Measurements from ENCODE around the gene PANK1. TPM values are rescaled to one million over a fixed set of nuclear protein-coding genes. Genes with fewer than 3 reads are reported as not detected.

The PANK1 gene
- polyA plus RNA-seq, 1 donor from 2014 or later = 0.86 TPM

- peaks cover 0 to 1% (median 1%) of the 10 kb centered on the region in 3 donors for H3K4me1 Mint-ChIP-seq
- H3K9me3 Mint-ChIP-seq = peaks cover 0 to 10% (median 0%) of the 10 kb centered on the region in 3 donors
- no peak overlapping the region for H3K27ac Mint-ChIP-seq
- H3K36me3 Mint-ChIP-seq = peaks cover 5% of the 10 kb centered on the region
- no peaks in the 10 kb centered on the region for H3K27me3 Mint-ChIP-seq
- no peak overlapping the region for H3K4me3 Mint-ChIP-seq
Measured at GRCh38 chr10:89615824-89616223, 29.2 kb downstream of the PANK1 start.

DNA sequence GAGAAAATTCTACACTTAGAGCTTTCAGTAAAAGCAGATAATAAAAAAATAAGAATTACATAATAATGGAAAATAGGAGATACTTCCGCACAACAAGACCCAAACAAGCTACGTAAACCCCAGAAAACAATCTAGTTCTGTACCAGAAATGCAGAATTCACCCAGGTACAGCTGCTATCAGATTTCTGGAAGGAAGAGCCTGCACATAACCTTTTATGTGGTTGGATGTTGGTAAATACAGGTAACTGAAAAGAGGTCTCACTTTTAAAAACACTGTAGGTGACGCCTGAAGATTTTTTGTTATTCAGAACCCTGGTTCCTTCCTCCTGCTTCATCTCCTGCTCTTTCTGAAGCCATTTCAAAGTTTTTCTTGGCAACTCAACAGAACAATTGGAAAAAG is 29.9 kb downstream of the PANK1 start:
- no peak overlapping the region for H3K4me3 Mint-ChIP-seq
- H3K27ac Mint-ChIP-seq = no peak overlapping the region
- H3K4me1 Mint-ChIP-seq = peaks cover 0 to 3% (median 1%) of the 10 kb centered on the region in 3 donors
- H3K27me3 Mint-ChIP-seq = no peaks in the 10 kb centered on the region
- peaks cover 5% of the 10 kb centered on the region for H3K36me3 Mint-ChIP-seq
- H3K9me3 Mint-ChIP-seq = peaks cover 0 to 6% (median 0%) of the 10 kb centered on the region in 3 donors

- Mint-ChIP-seq H3K27ac (no peak overlapping the region), H3K4me3 (no peak overlapping the region), H3K27me3 (no peaks in the 10 kb centered on the region), H3K9me3 (no peaks in the 10 kb centered on the region), H3K4me1 (peaks cover 0 to 3% (median 1%) of the 10 kb centered on the region in 3 donors), H3K36me3 (peaks cover 5% of the 10 kb centered on the region)
Measured at GRCh38 chr10:89613582-89613981, 31.5 kb downstream of the PANK1 start.

DNA sequence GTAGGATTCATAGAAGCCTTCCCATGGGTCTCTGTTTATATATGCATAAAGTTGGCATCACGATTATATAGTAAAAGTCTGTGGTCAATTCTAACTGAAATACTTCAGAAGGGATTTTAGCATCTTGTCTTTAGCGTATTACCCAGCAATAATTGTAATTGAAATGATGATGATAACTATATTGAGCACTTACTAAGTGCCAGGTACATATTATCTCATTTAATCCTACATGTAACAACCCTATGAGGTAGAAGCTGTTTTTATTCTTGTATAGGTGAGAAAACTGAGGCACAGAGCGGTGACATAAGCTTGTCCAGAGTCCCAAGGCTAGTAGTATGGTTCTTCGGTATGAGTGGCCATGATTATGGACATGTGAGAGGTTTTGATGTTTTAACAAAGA is 33.8 kb downstream of the PANK1 start:
- Mint-ChIP-seq H3K4me3 (no peak overlapping the region), H3K36me3 (peaks cover 8% of the 10 kb centered on the region), H3K9me3 (no peaks in the 10 kb centered on the region), H3K27me3 (no peaks in the 10 kb centered on the region), H3K27ac (no peak overlapping the region), H3K4me1 (peaks cover 0 to 3% (median 1%) of the 10 kb centered on the region in 3 donors)

DNA sequence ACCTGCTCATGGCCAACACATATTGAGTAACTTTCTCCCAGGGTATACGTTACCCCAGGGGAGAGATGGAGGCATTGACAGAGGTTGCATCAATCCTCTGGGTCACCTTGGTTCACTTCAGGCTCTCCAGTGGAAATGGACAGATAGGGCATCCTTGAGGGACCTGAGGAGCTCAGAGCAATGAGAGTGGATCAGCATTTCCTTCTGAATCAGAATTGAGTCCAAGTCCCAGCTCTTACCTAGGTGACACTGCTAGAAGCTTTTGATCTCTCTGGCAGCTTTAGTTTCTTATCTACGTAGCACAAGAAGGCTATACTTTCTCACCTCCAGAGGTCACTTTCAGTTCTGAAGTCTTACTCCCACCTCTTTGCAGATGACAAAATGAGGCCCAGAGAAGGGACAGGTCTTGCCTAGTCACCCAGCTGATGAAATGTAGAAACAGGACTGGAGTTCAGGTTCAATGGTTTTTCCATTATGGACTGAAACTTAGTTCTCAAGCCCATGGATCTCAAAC is 35.2 kb downstream of the PANK1 start:
- no peaks in the 10 kb centered on the region for H3K9me3 Mint-ChIP-seq
- no peak overlapping the region for H3K27ac Mint-ChIP-seq
- no peak overlapping the region for H3K4me3 Mint-ChIP-seq
- H3K4me1 Mint-ChIP-seq = peaks cover 0 to 3% (median 0%) of the 10 kb centered on the region in 3 donors
- H3K27me3 Mint-ChIP-seq = no peaks in the 10 kb centered on the region
- peaks cover 10% of the 10 kb centered on the region for H3K36me3 Mint-ChIP-seq

DNA sequence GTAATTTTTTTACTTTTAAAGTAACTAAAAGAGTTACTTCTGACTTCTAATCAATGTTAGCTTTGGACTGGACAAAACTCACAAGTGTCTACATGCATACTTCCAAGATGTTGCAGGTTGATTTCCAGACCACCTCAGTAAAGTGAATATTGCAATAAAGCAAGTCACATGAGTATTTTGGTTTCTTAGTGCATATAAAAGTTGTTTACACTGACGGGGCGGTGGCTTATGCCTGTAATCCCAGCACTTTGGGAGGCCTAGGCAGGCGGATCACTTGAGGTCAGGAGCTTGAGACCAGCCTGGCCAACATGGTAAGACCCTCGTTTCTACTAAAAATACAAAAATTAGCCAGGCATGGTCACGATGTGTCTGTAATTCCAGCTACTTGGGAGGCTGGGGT is 40.8 kb downstream of the PANK1 start:
- peaks cover 8% of the 10 kb centered on the region for H3K36me3 Mint-ChIP-seq
- H3K4me1 Mint-ChIP-seq = no peaks in the 10 kb centered on the region
- H3K27me3 Mint-ChIP-seq = no peaks in the 10 kb centered on the region
- H3K9me3 Mint-ChIP-seq = peaks cover 0 to 1% (median 0%) of the 10 kb centered on the region in 3 donors
- no peak overlapping the region for H3K4me3 Mint-ChIP-seq
- no peak overlapping the region for H3K27ac Mint-ChIP-seq

DNA sequence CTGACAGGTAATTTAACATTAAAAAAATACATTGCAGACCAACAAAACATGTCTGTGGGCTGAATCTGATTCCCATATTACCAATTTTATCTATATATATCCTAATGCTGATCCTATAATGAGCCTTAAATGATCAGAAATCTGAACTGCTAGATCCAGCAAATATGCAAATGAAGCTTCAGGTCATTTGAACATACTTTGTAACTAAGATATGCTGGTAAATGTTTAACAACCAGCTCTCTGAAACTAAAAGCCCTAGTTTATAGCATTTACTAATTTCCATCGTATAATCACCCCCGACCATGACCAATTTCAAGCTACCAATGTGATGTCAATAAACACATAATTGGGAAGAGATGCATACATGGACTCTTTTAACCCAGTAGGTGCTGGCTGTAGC is 42.1 kb downstream of the PANK1 start:
- Mint-ChIP-seq H3K27ac (no peak overlapping the region), H3K9me3 (peaks cover 0 to 1% (median 0%) of the 10 kb centered on the region in 3 donors), H3K4me3 (no peak overlapping the region), H3K36me3 (peaks cover 9% of the 10 kb centered on the region), H3K27me3 (no peaks in the 10 kb centered on the region), H3K4me1 (no peaks in the 10 kb centered on the region)

GRCh38 chr10:89601728-89602361 is 43.2 kb downstream of the PANK1 start:
- Mint-ChIP-seq H3K27ac (no peak overlapping the region), H3K36me3 (peaks cover 9% of the 10 kb centered on the region), H3K9me3 (peaks cover 0 to 1% (median 0%) of the 10 kb centered on the region in 3 donors), H3K4me3 (no peak overlapping the region), H3K27me3 (no peaks in the 10 kb centered on the region), H3K4me1 (no peaks in the 10 kb centered on the region)

DNA sequence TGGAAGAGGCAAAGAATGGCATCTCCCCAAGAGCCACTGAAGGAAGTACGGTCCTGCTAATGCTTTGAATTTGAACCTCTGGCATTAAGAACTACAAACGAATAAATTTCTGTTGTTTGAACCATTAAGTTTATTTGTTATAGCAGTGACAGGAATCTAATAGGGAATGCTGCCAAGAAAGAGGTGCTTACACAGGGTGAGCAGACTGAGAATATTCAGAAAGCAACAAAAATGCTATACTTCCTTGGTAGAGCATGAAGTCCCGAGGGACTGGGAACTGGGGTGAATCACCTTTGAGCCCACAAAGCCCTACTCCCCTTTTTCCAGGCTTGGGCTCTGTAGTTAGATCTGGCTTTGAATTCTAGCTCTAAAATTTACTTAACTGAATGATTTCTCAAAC is 45.0 kb downstream of the PANK1 start:
- peaks cover 0 to 1% (median 0%) of the 10 kb centered on the region in 3 donors for H3K9me3 Mint-ChIP-seq
- no peaks in the 10 kb centered on the region for H3K4me1 Mint-ChIP-seq
- H3K27me3 Mint-ChIP-seq = no peaks in the 10 kb centered on the region
- no peak overlapping the region for H3K4me3 Mint-ChIP-seq
- peaks cover 4% of the 10 kb centered on the region for H3K36me3 Mint-ChIP-seq
- H3K27ac Mint-ChIP-seq = no peak overlapping the region

- peaks cover 12% of the 10 kb centered on the region for H3K36me3 Mint-ChIP-seq
- no peak overlapping the region for H3K4me3 Mint-ChIP-seq
- no peaks in the 10 kb centered on the region for H3K4me1 Mint-ChIP-seq
- no peaks in the 10 kb centered on the region for H3K27me3 Mint-ChIP-seq
- no peaks in the 10 kb centered on the region for H3K9me3 Mint-ChIP-seq
- no peak overlapping the region for H3K27ac Mint-ChIP-seq
Measured at GRCh38 chr10:89593043-89593442, 52.0 kb downstream of the PANK1 start.

- Mint-ChIP-seq H3K4me3 (no peak overlapping the region), H3K9me3 (no peaks in the 10 kb centered on the region), H3K36me3 (peaks cover 12% of the 10 kb centered on the region), H3K4me1 (no peaks in the 10 kb centered on the region), H3K27ac (no peak overlapping the region), H3K27me3 (no peaks in the 10 kb centered on the region)
Measured at GRCh38 chr10:89592539-89592938, 52.5 kb downstream of the PANK1 start.

GRCh38 chr10:89591796-89592271 is 53.2 kb downstream of the PANK1 start:
- H3K4me1 Mint-ChIP-seq = no peaks in the 10 kb centered on the region
- H3K4me3 Mint-ChIP-seq = no peak overlapping the region
- H3K27ac Mint-ChIP-seq = no peak overlapping the region
- H3K27me3 Mint-ChIP-seq = no peaks in the 10 kb centered on the region
- peaks cover 12% of the 10 kb centered on the region for H3K36me3 Mint-ChIP-seq
- no peaks in the 10 kb centered on the region for H3K9me3 Mint-ChIP-seq

GRCh38 chr10:89591111-89591795 is 53.8 kb downstream of the PANK1 start:
- Mint-ChIP-seq H3K4me3 (no peak overlapping the region), H3K4me1 (no peaks in the 10 kb centered on the region), H3K9me3 (no peaks in the 10 kb centered on the region), H3K36me3 (peaks cover 12% of the 10 kb centered on the region), H3K27me3 (no peaks in the 10 kb centered on the region), H3K27ac (no peak overlapping the region)

DNA sequence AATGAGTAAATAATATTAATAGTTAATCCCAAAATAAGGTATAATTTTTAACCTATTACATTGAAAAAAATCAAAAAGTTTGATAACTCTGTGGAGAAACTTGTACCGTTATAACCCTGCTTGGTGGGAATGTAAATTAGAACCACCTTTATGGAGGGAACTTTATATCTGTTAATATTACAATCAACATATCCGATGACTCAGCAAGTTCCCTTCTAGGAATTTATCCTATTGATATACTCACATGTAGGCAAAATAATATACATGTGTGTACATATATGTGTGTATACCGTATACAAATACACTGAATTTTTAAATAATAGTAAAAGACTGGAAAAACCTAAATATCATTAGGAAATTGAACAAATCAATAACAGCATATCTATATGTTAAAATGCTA is 54.7 kb downstream of the PANK1 start:
- Mint-ChIP-seq H3K27ac (no peak overlapping the region), H3K4me3 (no peak overlapping the region), H3K9me3 (no peaks in the 10 kb centered on the region), H3K36me3 (peaks cover 15% of the 10 kb centered on the region), H3K27me3 (no peaks in the 10 kb centered on the region), H3K4me1 (no peaks in the 10 kb centered on the region)

- no peak overlapping the region for H3K4me3 Mint-ChIP-seq
- H3K9me3 Mint-ChIP-seq = no peaks in the 10 kb centered on the region
- H3K4me1 Mint-ChIP-seq = no peaks in the 10 kb centered on the region
- H3K27ac Mint-ChIP-seq = no peak overlapping the region
- H3K36me3 Mint-ChIP-seq = peaks cover 15% of the 10 kb centered on the region
- H3K27me3 Mint-ChIP-seq = no peaks in the 10 kb centered on the region
Measured at GRCh38 chr10:89589101-89589720, 55.8 kb downstream of the PANK1 start.
